NCI-H524 treated with DMSO at 0.1 percent for 48 hours (cell line): ENCODE results near the gene ZC3H4.
"Not testable (repeated sequence)": the region's sequence is repeated elsewhere in the genome, so short reads cannot be mapped to it uniquely, and the experiment has no call there.

Experiments
- DNase-seq: peaks from one replicate; lab custom pipeline; 2025; lab: John Stamatoyannopoulos, UW

ZC3H4 gene

GRCh38 chr19:47112997-47113849 is at the start of gene ZC3H4:
ZC3H4 (minus strand) TSS chr19:47113776; CDS start chr19:47112584, 1,192 bp downstream.
- peak; percentile 91 for DNase-seq

DNA sequence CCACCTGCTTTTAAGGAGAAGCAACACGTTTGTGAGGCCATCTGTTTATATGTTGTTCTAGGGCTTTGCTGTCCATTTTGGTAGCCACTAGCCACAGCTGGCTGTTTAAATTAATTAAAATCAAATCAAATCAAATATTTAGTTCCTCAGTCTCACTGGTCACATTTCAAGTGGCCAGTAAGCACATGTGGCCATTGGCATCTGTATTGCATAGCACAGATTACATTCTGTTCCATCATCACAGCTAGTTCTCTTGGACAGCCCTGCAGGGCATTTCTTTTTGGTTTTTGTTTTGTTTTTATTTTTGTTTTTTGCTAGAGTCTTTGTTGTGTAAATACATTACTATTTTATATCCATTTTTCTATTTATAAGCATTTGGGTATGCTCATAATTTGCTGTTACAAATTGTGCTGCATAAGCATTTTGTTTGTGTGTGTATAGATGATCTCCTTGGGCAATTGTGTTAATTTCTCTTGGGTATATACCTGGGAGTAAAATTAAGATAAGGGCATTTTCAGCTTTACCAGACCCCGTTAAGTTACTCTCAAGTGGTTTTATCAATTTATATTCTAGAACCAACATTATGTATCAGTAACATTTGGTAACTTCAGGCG is 48.4 kb upstream of the ZC3H4 start:
- no peak for DNase-seq

DNA sequence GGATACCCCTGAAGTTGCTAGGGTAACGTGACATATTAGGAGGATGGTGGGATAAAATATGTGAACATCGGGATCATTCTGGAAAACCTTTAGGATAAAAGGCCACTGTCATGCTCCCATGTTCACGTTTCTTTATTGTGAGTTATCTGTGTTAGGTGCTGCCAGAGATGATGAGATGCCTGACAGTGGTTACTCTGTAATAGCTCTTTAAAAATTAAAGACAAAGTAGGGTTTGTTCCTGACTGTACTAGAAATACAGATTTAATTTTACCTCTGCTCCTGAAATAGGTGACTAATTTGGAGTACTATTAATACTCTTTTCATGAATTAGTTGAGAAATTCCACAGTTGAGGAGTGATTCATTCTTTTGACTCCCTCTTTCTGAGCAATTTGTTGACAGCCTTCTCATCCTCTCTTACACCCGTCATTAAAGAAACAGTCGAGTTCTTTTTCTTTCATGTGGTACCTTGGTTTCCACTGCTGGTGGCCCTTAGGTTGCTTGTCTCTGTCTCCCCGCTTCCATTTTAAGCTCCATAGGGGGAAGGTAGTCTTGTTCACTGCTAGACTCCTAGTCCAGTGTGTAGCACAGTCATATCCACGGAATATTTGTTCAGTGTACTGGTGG is 45.4 kb upstream of the ZC3H4 start:
- no peak for DNase-seq

- DNase-seq, result no peak
These were observed 44.8 kb upstream of the ZC3H4 start for GRCh38 chr19:47158367-47158791.

GRCh38 chr19:47157431-47158321 is 44.1 kb upstream of the ZC3H4 start:
- no peak for DNase-seq

DNA sequence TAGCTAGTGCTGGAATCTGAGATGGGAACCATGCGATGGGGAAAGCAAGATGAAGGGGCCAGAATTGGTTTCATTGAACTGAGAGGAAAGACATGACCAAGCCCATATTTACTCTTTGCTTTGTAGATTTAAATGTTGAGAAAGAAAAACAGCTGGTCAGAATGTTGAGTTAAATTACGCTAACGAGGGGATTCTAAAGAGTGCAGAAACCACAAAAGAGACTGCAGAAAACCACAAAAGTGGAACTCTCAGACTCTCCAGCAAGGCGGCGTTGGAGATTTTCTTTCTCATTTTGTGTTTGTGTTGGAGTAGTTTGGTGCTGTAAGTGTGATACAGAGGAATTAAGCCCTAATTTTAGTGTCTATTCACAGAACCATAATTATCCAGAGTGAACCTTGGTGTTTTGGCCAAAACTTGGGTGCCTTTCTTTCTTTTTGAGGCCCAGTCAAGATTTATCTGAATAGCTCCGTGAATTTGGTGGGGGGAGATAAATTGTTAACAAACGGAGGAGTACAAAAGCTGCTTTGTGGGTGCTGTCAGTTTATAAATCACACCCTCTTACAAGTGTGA is 43.4 kb upstream of the ZC3H4 start:
- DNase-seq, result no peak

DNA sequence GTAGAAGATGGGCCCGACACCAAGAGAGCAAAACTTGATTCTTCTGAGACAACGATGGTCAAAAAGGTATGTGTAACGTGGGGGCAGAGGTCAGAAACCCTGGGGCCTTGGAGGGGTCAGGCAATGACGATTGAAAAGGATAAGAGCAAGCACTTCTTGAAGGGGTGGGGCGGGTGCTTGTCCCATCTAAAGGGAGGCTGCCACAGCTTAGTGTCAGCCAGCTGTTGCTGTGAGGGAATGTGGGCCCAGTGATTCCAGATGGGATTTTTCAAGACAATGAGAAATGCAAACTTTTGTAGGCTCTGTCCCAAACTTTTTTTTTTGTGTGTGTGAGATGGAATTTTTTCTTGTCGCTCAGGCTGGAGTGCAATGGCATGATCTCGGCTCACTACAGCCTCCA is 41.6 kb upstream of the ZC3H4 start:
- DNase-seq, result no peak

DNA sequence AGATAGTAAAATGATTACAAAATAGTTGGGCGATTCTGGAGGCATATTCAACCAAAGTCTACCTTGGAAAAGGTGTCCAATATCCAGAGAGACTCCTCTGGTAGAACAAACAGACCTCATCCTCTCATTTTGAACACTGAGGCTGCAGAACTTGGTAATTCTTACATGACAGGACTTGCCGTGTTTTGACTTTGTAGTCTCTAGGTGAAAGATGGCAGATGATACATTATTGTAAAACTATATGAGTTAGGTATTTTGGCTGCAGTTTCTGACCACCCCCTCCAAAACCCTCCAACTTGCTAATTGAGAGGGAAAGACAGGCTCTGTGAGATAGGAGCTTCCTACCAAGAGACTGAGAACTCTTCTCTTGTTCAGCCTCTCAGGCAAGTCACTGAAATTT is 39.7 kb upstream of the ZC3H4 start:
- DNase-seq, result no peak

DNA sequence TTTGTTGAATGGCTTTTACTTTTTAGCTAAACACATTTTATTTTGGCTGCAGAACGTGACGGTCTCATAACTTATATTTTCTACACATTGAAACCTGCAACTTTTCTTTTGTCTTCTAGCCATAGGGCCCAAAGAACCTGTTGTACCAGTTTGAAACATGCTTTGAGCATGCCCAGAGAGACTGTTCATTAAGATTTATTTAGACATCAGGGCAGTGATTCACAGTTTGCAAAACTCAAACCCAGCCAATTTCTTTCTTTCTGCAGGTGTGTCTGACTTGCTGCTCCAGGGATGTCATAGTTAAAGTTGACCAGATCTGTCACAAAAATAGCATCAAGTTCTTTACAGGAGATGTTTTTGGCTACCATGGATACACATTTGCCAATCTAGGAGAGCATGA is 39.1 kb upstream of the ZC3H4 start:
- no peak for DNase-seq

DNA sequence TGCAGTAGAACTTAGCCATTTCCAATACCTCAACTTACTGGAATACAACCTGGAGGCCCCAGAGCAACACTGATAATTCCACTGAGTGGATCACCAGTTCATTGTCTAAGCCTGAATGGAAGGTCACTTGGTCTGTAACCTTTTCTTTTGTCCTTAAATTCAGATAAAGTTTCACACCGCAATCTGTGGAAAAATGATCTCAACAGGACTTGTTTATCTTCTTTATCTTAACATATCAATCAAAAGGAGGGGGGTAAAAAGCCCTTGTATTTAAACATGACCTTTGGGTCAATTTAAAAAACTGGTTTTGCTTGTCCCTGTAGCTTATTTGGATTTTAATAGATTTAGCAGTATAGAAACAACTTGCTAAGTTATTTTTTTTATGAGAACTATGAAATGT is 38.6 kb upstream of the ZC3H4 start:
- no peak for DNase-seq

DNA sequence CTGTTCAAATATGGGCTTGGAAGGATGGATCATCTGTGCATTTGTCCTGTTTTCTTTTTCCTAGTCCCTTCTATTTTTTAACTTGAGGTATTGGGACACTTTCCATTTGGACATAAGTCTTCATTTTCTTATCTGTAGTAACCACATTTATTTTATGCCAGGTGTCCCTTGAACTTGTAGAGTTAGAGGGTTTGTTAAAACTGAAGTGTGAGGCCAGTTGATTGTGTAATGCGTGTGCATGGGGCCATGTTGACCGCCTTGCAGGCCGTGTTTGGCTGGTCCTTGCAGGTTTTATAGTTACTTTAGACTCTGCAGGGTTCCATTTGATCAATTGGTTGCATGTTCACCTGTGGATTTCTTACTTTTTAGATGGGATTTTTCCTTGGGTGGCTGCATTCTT is 38.1 kb upstream of the ZC3H4 start:
- DNase-seq, result no peak

GRCh38 chr19:47146920-47147319 is 33.3 kb upstream of the ZC3H4 start:
- DNase-seq, result no peak

DNA sequence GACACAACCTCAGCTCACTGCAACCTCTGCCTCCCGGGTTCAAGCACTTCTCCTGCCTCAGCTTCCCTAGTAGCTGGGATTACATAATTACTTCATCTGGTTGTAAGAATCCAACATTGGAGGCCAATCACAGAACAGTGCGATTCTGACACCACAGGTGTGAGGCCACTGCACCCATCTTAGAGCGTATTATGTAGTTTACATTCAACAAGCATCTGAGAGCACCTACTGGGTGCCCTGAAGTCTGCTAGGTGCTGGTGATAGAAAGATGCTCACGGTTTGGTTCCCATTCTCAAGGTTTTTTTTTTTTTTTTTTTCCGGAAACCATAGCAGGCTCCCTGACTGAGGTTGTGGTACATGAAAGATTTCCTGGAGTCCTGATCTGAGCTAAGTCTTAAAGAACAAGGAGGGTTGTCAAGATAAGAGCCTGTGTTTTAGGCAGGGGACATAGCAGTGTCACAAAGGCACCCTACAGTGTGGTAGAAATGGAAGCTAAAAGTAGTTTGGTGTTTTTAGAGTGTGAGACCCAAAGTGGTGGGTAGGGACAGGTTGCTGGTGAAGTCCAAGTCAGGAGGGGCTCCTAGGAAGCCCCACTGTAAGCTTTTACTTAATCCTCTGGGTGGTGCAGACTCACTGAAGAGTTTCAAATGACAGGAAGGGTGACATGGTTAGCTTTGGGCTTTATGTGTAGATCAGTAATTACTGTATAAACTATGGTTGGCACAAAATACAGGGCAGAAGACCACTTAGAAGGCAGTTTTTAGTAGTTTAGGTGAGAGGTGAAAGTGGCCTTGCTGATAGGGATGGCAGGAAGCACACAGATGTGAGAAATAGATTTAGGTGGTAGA is 32.3 kb upstream of the ZC3H4 start:
- DNase-seq, result no peak

DNA sequence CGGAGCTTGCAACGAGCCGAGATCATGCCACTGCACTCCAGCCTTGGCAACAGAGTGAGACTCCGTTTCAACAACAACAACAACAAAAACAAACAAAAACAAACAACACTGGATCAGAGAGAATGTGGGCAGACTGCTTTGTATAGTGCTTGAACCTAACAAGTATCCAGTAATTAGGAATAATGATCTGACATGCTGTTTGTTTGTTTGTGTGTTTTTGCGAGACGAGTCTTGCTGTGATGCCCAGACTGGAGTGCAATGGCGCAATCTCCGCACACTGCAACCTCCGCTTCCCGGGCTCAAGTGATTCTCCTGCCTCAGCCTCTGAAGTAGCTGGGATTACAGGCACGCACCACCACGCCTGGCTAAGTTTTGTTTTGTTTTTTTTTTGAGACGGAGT is 31.1 kb upstream of the ZC3H4 start:
- DNase-seq, result no peak

- DNase-seq, result no peak
These were observed 29.9 kb upstream of the ZC3H4 start for GRCh38 chr19:47143322-47144073.

GRCh38 chr19:47142779-47143178 is 29.2 kb upstream of the ZC3H4 start:
- DNase-seq, result no peak

DNA sequence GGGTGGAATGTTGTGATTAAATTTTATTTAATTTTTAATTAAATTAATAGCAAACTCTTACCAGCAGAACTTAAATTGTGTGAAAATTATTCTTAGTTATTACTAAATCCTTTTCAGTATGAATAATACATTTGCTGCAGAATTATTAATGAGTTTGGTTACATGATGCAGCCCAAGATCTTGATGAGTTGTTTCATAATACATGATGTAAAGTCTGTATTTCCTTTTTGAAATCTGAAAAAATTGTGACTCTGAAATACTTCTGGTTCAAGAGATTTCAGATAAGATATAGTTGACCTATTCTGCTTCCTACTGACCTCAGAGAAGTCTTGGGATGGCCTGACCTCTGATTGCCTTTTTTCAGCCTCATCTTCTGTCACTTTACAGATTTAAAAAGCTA is 28.1 kb upstream of the ZC3H4 start:
- DNase-seq, result no peak

GRCh38 chr19:47141252-47141651 is 27.7 kb upstream of the ZC3H4 start:
- DNase-seq, result not testable (repeated sequence)

DNA sequence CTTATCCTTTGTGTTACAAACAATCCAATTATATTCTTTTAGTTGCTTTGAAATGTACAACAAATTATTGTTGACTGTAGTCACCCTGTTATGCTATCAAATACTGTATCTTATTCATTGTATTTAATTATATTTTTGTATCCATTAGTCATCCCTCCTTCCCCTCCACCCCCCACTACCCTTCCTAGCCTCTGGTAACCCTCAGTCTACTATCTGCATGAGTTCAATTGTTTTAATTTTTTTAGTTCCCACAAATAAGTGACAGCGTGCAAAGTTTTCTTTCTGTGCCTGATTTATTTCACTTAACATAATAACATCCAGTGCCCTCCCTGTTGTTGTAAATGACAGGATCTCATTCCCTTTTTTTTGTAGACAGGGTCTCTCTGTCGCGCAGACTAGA is 21.6 kb upstream of the ZC3H4 start:
- DNase-seq, result no peak

- DNase-seq, result no peak
These were observed 21.0 kb upstream of the ZC3H4 start for GRCh38 chr19:47134545-47134944.
